IPS-18c (cell line): ENCODE measurements around the gene OR2T35.
"Not testable (repeated sequence)": the region's sequence is repeated elsewhere in the genome, so short reads cannot be mapped to it uniquely, and the experiment has no call there.

Source experiments
- H3K4me3 ChIP-seq: 2 replicates; pipeline ENCODE4 v1.7.0; 2013; ENCODE audit warnings: low read depth, mild to moderate bottlenecking, low read length, moderate library complexity; ENCODE audit not compliant: insufficient read depth
- H3K9me3 ChIP-seq: one replicate; pipeline ENCODE4 v1.6.1; 2013; ENCODE audit warnings: mild to moderate bottlenecking, low read length, moderate library complexity; ENCODE audit not compliant: control insufficient read depth, insufficient read depth

Gene OR2T35

DNA sequence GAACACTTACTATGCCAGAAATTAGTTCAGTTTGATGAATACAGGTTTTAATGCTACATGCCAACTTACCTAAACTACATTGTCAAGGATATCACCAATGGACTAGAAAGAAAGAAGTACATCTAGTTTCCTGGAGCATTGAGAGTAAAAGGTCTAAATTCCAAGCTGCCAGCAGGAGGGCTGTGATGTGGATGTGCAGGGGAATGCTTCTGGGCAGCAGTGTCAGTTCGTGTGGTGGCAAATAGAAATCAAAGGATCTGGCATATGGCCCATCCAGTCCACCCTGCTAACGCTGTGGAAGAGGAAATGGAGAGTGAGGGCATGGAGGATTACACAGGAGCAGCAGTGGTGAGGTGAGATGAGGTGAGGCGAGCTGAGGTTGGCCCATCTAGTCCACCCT lies at the start of gene OR2T35:
TSS of gene OR2T35 (minus strand) at position 101 of the 400 bp plus-strand sequence. CDS start 6,020 bp downstream, outside the sequence.
- not testable (repeated sequence) for H3K9me3 ChIP-seq, H3K4me3 ChIP-seq

- Histone ChIP-seq H3K4me3 (no peak overlapping the region), H3K9me3 (no peaks in the 10 kb centered on the region)
Observed at GRCh38 chr1:248691567-248692155, 46.6 kb upstream of the OR2T35 start.

DNA sequence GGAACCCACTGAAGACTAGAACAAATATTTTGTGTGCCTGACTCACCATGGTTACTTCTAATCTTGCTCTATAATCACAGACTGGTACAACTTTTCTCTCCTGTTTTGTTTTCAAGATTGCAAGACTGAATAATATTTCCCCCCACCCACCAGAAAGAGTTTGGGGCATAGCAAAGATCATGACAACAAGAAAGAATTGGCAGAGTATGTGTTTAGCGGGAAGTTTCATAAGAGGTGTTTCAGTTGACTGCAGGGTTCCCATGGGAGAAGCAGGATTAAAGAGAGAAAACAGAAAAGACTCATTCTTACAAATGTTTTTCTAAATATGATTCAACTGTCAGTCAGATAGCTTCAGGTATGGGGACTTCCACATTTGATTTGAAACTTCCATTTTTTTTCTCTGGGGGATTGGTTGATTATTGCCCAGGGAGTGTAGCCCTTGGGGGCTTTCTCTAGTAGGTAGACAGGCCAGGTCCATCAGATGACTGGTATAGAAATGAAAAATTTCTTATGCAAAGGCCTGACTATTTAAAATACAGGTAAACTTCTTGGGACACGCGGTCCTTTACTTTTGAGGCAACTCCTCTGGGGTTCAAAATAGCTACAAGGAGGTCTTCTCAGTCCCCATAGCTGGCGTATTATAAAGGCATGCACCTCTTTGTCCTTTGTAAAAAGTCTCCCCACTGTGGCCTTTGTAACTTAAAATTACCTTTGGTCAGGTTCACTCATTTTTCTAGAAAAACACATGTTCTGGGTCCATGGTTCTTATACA lies 43.6 kb upstream of the OR2T35 start:
- no peaks in the 10 kb centered on the region for H3K9me3 ChIP-seq
- H3K4me3 ChIP-seq: no peak overlapping the region

DNA sequence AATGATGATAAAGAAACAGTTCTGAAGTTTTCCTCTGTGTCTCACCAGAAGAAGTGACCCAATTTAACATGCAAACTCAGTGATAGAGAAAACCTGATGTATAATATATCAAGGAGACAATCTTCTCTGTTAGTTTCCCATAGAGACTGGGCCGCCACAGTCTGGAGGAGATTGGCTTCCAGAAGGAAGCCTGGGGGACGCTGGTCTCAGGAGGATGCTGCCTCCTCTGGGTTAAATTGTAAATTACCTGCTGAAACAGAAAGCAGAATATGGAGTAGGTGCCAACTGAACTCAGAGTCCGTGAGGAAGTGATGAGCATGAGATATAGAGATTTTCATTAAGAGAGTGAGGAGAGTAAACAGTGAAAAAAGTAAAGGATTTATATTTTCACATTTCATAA lies 41.7 kb upstream of the OR2T35 start:
- H3K9me3 ChIP-seq: no peaks in the 10 kb centered on the region
- H3K4me3 ChIP-seq: no peak overlapping the region

- H3K9me3 ChIP-seq: peaks cover 2% of the 10 kb centered on the region
- H3K4me3 ChIP-seq: no peak overlapping the region
Observed at GRCh38 chr1:248681651-248682050, 36.6 kb upstream of the OR2T35 start.

GRCh38 chr1:248670003-248670402 lies 24.9 kb upstream of the OR2T35 start:
- no peak overlapping the region for H3K4me3 ChIP-seq
- H3K9me3 ChIP-seq: peaks cover 7% of the 10 kb centered on the region

- not testable (repeated sequence) for H3K4me3 ChIP-seq, H3K9me3 ChIP-seq
Observed at GRCh38 chr1:248663453-248664328, 18.6 kb upstream of the OR2T35 start.

GRCh38 chr1:248656797-248657196 lies 11.7 kb upstream of the OR2T35 start:
- H3K4me3 ChIP-seq, H3K9me3 ChIP-seq: not testable (repeated sequence)

GRCh38 chr1:248655354-248655753 lies 10.3 kb upstream of the OR2T35 start, which contains the start of gene OR2T27:
Gene OR2T27 (minus strand): TSS chr1:248655528. CDS start chr1:248650884, 4,644 bp downstream.
- H3K4me3 ChIP-seq, H3K9me3 ChIP-seq: not testable (repeated sequence)

DNA sequence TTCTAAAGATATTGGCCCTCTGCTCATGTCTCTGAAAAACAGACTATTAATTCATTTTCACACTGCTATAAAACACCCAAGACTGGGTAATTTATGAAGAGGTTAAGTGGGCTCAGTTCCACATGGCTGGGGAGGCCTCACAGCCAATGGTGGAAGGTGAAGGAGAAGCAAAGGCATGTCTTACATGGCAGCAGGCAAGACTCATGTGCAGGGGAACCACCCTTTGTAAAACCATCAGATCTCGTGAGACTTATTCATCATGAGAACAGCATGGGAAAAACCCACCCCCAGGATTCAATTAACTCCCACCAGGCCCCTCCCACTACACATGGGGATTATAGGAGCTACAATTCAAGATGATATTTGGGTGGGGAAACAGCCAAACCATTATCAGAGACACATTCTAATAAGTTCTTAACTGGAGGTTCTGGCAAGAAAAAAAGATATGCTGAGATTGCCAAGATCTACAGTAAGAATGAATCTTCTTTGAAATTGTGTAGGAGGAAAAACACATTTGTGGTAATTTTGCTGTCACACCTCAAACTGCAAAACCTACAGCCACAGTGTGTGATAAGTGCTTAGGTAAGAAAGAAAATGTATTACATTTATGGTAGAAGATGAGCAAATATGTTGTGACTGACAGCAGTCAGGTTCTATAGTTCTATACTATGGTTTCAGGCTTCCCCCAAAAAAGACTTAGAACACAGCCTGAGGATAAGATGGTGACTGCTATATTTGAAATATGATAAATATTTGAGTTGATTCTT lies 3.9 kb upstream of the OR2T35 start:
- not testable (repeated sequence) for H3K9me3 ChIP-seq, H3K4me3 ChIP-seq

DNA sequence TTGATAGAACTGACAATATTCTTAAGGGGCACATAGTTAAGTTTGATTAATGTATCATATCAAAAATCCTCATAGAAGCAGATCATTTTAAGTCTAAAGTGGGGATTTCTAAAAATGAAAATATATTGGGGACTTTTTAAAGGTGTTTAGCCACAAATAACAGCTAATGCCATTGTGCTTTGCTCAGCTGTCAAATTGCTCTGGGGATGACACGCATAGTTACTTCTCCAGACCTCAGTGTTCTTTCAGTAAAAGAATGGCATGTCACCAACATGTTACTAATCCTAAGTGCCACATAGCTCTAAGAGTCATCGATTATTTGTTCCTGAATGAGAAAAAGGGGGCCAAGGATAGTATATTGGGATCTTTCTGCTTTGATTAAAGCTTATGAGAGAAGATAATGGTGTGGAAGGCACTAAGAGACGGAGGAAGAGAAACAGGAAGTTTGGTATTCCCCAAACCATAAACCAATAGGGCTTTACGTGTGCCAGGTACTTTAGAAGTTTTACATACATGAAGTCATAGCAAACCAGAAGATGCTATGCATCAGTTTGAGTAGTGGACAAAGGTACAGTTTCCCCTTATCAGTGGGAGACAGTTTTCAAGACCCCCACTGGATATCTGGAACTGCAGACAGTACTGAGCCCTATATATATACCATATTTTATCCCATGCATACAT lies 2.0 kb downstream of the OR2T35 start:
- not testable (repeated sequence) for H3K9me3 ChIP-seq, H3K4me3 ChIP-seq

- H3K4me3 ChIP-seq, H3K9me3 ChIP-seq: not testable (repeated sequence)
Observed at GRCh38 chr1:248641583-248641982, 3.5 kb downstream of the OR2T35 start.

DNA sequence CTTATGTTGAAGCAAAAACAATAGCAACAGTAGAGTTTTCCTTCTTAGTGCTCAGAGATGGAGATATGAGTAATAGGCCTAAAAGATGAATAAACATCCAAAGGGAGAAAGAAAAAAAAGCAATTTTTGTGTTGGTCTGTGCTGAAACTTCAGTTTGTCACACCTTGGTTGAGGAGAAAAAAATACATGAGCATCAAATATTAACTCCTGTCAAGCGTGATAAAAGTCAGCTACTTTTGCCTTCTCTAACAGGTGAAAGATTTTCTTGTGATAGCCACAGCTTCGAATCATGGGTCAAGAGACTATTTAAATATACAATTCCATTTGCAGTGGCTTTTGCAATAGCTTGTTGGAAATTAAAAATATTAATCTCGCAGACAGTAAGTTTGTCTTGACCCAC lies 4.2 kb downstream of the OR2T35 start:
- not testable (repeated sequence) for H3K9me3 ChIP-seq, H3K4me3 ChIP-seq

- not testable (repeated sequence) for H3K9me3 ChIP-seq, H3K4me3 ChIP-seq
Observed at GRCh38 chr1:248639652-248640051, 5.4 kb downstream of the OR2T35 start.

- H3K4me3 ChIP-seq: not testable (repeated sequence)
Observed at GRCh38 chr1:248636612-248637011, 8.5 kb downstream of the OR2T35 start.

GRCh38 chr1:248634991-248635390 lies 10.1 kb downstream of the OR2T35 start, which contains the start of gene OR2T11:
Gene OR2T11 (minus strand): TSS chr1:248635091. CDS start chr1:248627128, 7,963 bp downstream.
- H3K9me3 ChIP-seq, H3K4me3 ChIP-seq: not testable (repeated sequence)

More at GRCh38 chr1:248636612-248637011, 8.5 kb downstream of the OR2T35 start:
- not testable (repeated sequence) for H3K9me3 ChIP-seq
